Kidney (tissue), 14 donors: Measurements from ENCODE around the gene CPED1. TPM values are rescaled to one million over a fixed set of nuclear protein-coding genes. Genes with fewer than 3 reads are reported as not detected.
"Not testable (repeated sequence)": the region's sequence is repeated elsewhere in the genome, so short reads cannot be mapped to it uniquely, and the experiment has no call there.

ENCODE experiments used
- DNase-seq, 5 donors: peaks; one replicate each; pipeline ENCODE4 v3.0.0-alpha.2; 2013 to 2020
- FAIRE-seq: peaks from 2 replicates; lab custom pipeline; 2012; peaks lifted over from hg19 to GRCh38; lab: Jason Lieb, UNC
- H3K27ac ChIP-seq, 2 donors: one replicate each; pipeline ENCODE4 v1.7.0; 2013; ENCODE audit warnings: low read depth in 2 of 2, low read length in 2 of 2, inconsistent platforms in 1 of 2
- H3K27me3 ChIP-seq: one replicate; pipeline ENCODE4 v1.7.1; 2013; ENCODE audit warnings: low read length, inconsistent platforms; ENCODE audit not compliant: control insufficient read depth, insufficient read depth
- H3K36me3 ChIP-seq, 3 donors: one replicate each; pipeline versions ENCODE4 v1.7.0 to v1.7.1; 2013; ENCODE audit warnings: low read length in 3 of 3, control low read depth in 1 of 3, inconsistent platforms in 1 of 3; ENCODE audit not compliant: insufficient read depth in 3 of 3, control insufficient read depth in 2 of 3
- H3K4me1 ChIP-seq, 3 donors: one replicate each; pipeline versions ENCODE4 v1.7.0 to v1.7.1; 2013; ENCODE audit warnings: low read length in 3 of 3, inconsistent platforms in 1 of 3, low read depth in 1 of 3; ENCODE audit not compliant: control insufficient read depth in 2 of 3, insufficient read depth in 2 of 3
- H3K4me3 ChIP-seq, 3 donors: one replicate each; pipeline versions ENCODE4 v1.7.0 to v1.8.1; 2013; ENCODE audit warnings: low read length in 3 of 3, control low read depth in 1 of 3, inconsistent platforms in 1 of 3
- H3K9ac ChIP-seq, 3 donors: one replicate each; pipeline versions ENCODE4 v1.7.0 to v1.7.1; 2013; ENCODE audit warnings: low read length in 3 of 3, control low read depth in 1 of 3, inconsistent platforms in 1 of 3
- H3K9me3 ChIP-seq, 3 donors: one replicate each; pipeline versions ENCODE4 v1.7.0 to v1.7.1; 2013; ENCODE audit warnings: low read length in 3 of 3, control low read depth in 1 of 3, inconsistent platforms in 1 of 3; ENCODE audit not compliant: control insufficient read depth in 2 of 3, insufficient read depth in 1 of 3
- intact Hi-C: fragments of 100-400 bp; cut with DNase I; formaldehyde crosslinking; loops from one replicate; pipeline ENCODE4 v1.11.1; 2022
- polyA plus RNA-seq: library from polyadenylated mRNA; stranded (reverse); fragments of 350-450 nt; fragmentation: Illumina TruSeq; extraction: RNeasy Lipid Tissue Mini Kit (QIAGEN cat#74804); gene quantifications from one replicate; pipeline ENCODE4 v1.2.3, GENCODE V29; 2014; ENCODE audit warnings: low read depth, low replicate concordance; ENCODE audit not compliant: insufficient read depth
- total RNA-seq: library from RNA; stranded (reverse); fragmentation: NEBNext Ultra II Directional; extraction: Animal tissue kit (Norgen Biotek cat#: 25700); gene quantifications from one replicate; pipeline ENCODE4 v1.2.1, GENCODE V29; 2021
- TF ChIP-seq, protein P1 (sequence below): IDR thresholded peaks from 3 replicates; pipeline ENCODE4 v1.5.1; 2012; ENCODE audit warnings: mild to moderate bottlenecking, moderate library complexity, borderline replicate concordance; ENCODE audit not compliant: insufficient read depth; ENCODE audit errors: extremely low read depth
- donor health status: control.
- donor health status: control.
- donor health status: control.
- donor health status: control.
- donor health status: control.
- donor health status: DM: yes; HTN: yes; CAD: no.
- donor health status: Normal renal cell carcinoma (clear cell type).

The CPED1 gene
- total and polyA plus RNA-seq, 2 donors from 2014 or later: 2.9 to 16.9 TPM

DNA sequence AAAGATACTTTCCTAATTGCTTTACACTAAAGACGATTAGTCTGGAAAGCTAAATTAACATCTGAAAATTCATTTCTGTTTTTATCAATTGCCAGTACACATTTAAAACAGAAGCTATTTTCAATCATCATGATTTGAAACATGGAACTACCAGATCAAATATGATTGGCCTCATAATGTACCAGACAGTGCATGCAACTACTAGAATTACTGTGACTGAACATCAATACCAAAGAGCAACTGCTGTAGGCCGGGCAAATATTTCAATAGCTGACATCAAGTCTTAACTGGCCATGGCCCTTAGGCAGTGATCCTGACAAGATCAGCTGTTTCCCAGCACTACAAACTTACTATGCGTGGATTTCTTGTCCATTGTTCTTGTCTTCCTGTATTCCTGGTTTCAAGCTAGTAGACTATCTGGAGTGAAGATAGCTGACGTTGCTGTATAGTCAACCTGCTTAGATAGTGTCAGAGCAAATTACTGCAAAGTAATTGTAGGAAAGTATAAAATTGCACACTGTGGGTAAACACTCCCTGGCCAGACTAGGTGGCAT, 318.6 kb downstream of the CPED1 start:
- no peaks in the 10 kb centered on the region for H3K36me3 ChIP-seq
- no peaks in the 10 kb centered on the region for H3K27me3 ChIP-seq
- no peaks in the 10 kb centered on the region for H3K4me1 ChIP-seq
- no peak overlapping the region for H3K9ac ChIP-seq
- H3K27ac ChIP-seq: no peak overlapping the region
- intact Hi-C loops: no loop called here
- no peaks in the 10 kb centered on the region for H3K9me3 ChIP-seq
- no peak overlapping the region for H3K4me3 ChIP-seq
- DNase-seq (no peak), FAIRE-seq (no peak)
- TF ChIP-seq, protein P1, sequence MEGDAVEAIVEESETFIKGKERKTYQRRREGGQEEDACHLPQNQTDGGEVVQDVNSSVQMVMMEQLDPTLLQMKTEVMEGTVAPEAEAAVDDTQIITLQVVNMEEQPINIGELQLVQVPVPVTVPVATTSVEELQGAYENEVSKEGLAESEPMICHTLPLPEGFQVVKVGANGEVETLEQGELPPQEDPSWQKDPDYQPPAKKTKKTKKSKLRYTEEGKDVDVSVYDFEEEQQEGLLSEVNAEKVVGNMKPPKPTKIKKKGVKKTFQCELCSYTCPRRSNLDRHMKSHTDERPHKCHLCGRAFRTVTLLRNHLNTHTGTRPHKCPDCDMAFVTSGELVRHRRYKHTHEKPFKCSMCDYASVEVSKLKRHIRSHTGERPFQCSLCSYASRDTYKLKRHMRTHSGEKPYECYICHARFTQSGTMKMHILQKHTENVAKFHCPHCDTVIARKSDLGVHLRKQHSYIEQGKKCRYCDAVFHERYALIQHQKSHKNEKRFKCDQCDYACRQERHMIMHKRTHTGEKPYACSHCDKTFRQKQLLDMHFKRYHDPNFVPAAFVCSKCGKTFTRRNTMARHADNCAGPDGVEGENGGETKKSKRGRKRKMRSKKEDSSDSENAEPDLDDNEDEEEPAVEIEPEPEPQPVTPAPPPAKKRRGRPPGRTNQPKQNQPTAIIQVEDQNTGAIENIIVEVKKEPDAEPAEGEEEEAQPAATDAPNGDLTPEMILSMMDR: no peak

DNA sequence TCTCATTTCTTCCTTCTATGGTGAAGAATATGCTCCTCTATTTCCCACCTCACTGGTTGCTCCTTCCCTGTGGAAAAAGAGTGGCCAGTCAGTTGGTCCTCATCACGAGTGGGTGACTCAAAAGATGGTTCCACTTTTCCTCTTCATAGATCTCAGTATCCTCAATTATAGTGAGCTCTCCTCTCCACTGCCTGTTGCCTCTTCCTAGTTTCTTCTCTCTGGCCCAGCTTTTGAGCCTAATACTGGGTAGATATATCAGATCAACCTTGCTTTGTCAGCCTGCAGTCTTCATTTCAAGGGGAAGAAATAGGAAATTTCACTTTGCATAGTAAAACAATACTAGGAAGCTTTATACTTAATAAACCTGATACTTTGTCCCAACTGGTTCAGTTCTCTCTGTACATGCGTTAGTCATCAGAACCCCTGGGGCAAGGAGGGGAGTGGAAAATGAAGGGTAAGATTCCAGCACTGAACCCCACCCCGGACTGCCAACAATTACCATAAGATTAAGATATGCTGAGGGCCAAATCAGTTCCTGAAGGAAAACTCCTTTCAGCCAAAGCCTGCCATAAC, 324.8 kb downstream of the CPED1 start:
- Histone ChIP-seq H3K27me3 (no peaks in the 10 kb centered on the region), H3K27ac (no peak overlapping the region), H3K9me3 (no peaks in the 10 kb centered on the region), H3K4me1 (peaks cover 0 to 3% (median 0%) of the 10 kb centered on the region in 3 donors), H3K9ac (no peak overlapping the region), H3K4me3 (no peak overlapping the region), H3K36me3 (no peaks in the 10 kb centered on the region)
- TF ChIP-seq, protein P1: no peak
- FAIRE-seq (no peak), DNase-seq (no peak)
- intact Hi-C loops: no loop called here

DNA sequence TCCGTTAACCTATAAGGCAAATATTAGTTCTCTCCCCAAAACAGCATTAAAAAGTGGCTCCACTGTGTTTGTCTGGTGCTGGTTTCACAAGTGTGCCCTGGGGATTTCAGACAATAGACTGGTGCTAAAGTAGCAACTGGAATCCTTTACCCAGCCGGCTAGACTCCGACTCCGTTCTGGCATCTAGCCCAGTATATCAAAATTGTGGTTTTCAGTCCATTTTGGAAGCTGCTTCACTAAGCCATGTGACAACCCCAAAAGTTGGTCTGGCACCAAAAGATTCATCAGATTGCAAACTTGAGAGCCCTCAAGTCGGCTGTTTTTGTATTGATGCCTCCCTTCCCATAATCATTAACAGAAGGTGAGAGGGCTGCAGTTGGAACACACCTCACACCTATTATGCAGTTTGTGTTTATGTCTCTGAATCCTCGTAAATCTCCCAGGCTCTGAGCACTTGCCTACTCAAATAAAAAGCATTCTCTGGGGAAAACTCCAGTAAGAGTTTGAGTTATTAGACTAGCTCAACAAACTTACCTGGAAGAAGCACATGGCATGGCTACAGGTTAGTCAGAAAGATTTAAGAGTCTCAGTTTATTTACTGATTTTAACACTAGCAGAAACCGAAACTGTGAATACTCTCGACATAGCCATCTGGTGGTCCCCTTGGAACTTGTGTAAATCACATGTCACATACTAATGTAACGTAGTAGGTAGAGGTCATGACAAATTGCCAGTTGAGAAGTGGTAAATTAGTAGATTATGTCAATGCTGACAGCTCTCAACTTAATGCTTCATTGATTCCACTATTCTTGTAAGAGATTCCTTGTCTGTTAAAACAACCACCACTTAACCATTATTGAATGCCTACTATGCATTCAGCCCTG, 325.5 kb downstream of the CPED1 start:
- no peaks in the 10 kb centered on the region for H3K27me3 ChIP-seq
- H3K9me3 ChIP-seq: no peaks in the 10 kb centered on the region
- no peaks in the 10 kb centered on the region for H3K36me3 ChIP-seq
- peak overlapping the region in 1 of 3 donors; percentile 9 for H3K4me3 ChIP-seq
- no peak overlapping the region for H3K9ac ChIP-seq
- TF ChIP-seq, protein P1: no peak
- H3K4me1 ChIP-seq: peaks cover 0 to 3% (median 0%) of the 10 kb centered on the region in 3 donors
- DNase-seq (peak in 2 of 5 donors; percentile 54 to 56), FAIRE-seq (no peak)
- intact Hi-C loops: no loop called here
- H3K27ac ChIP-seq: no peak overlapping the region

DNA sequence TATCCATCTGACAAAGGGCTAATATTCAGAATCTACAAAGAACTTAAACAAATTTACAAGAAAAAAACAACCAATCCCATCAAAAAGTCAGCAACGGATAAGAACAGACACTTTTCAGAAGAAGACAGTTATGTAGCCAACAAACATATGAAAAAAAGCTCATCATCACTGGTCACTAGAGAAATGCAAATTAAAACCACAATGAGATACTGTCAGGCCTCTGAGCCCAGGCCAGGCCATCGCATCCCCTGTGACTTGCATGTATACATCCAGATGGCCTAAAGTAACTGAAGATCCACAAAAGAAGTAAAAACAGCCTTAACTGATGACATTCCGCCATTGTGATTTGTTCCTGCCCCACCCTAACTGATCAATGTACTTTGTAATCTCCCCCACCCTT, 326.7 kb downstream of the CPED1 start:
- H3K4me3 ChIP-seq, H3K9me3 ChIP-seq, intact Hi-C loops, H3K9ac ChIP-seq, FAIRE-seq, DNase-seq, H3K4me1 ChIP-seq, H3K27me3 ChIP-seq, H3K36me3 ChIP-seq, H3K27ac ChIP-seq: not testable (repeated sequence)
